ENCODE measurements around the gene USP37.
"Not testable (repeated sequence)": the region's sequence is repeated elsewhere in the genome, so short reads cannot be mapped to it uniquely, and the experiment has no call there.

Gene USP37

GRCh38 chr2:218569038-218569431 is 884 bp upstream of the USP37 start:
- peaks cover 40% of the 10 kb centered on the region for H3K4me1 Mint-ChIP-seq
- peak; percentile 37 to 46 for DNase-seq (ENCODE audit: low spot score in 2 of 2)
- H3K36me3 Mint-ChIP-seq: peaks cover 5% of the 10 kb centered on the region
- H3K9me3 Mint-ChIP-seq: no peaks in the 10 kb centered on the region
- H3K27me3 Mint-ChIP-seq: no peaks in the 10 kb centered on the region
- H3K4me3 Mint-ChIP-seq: peak overlapping the region; percentile 93
- peak overlapping the region; percentile 97 for H3K27ac Mint-ChIP-seq
- ATAC-seq (ENCODE audit: low read depth): peak; percentile 11

DNA sequence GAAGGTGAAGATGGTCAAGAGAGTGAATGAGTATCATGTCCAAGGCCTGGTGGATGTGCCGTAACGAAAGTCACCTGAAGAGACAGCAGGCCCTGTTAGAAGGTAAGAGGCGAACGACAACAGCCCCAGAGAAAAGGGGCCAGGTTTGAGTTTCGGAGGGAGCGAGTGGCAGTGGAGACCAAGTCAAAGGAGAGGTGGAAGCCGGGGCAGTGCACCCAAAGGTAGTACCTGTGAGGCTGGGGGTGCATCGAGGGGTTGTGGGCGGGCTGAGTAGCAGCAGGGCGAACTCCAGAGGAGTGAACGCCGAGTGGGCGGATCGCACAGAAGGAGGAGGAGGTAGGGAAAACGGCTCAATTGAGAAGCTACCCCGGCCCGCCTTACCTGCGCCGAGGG is 358 bp downstream of the USP37 start:
- DNase-seq (ENCODE audit: low spot score in 2 of 2) (no peak), ATAC-seq (ENCODE audit: low read depth) (peak; percentile 49)
- H3K36me3 Mint-ChIP-seq: peaks cover 6% of the 10 kb centered on the region
- peak overlapping the region; percentile 97 for H3K27ac Mint-ChIP-seq
- H3K9me3 Mint-ChIP-seq: no peaks in the 10 kb centered on the region
- H3K27me3 Mint-ChIP-seq: no peaks in the 10 kb centered on the region
- H3K4me3 Mint-ChIP-seq: peak overlapping the region; percentile 93
- H3K4me1 Mint-ChIP-seq: peaks cover 41% of the 10 kb centered on the region

- peaks cover 38% of the 10 kb centered on the region for H3K4me1 Mint-ChIP-seq
- no peaks in the 10 kb centered on the region for H3K9me3 Mint-ChIP-seq
- peak overlapping the region; percentile 97 for H3K27ac Mint-ChIP-seq
- H3K4me3 Mint-ChIP-seq: peak overlapping the region; percentile 93
- DNase-seq (ENCODE audit: low spot score in 2 of 2) (no peak), ATAC-seq (ENCODE audit: low read depth) (no peak)
- peaks cover 7% of the 10 kb centered on the region for H3K36me3 Mint-ChIP-seq
- H3K27me3 Mint-ChIP-seq: no peaks in the 10 kb centered on the region
Observed at GRCh38 chr2:218566296-218566695, 1.9 kb downstream of the USP37 start.

GRCh38 chr2:218564056-218564455 is 4.1 kb downstream of the USP37 start:
- peaks cover 21% of the 10 kb centered on the region for H3K4me1 Mint-ChIP-seq
- no peak for DNase-seq (ENCODE audit: low spot score in 2 of 2)
- no peak overlapping the region for H3K27ac Mint-ChIP-seq
- ATAC-seq (ENCODE audit: low read depth): no peak
- H3K9me3 Mint-ChIP-seq: no peaks in the 10 kb centered on the region
- H3K4me3 Mint-ChIP-seq: no peak overlapping the region
- H3K27me3 Mint-ChIP-seq: no peaks in the 10 kb centered on the region
- H3K36me3 Mint-ChIP-seq: peaks cover 10% of the 10 kb centered on the region

GRCh38 chr2:218558986-218559385 is 9.2 kb downstream of the USP37 start:
- no peak for ATAC-seq (ENCODE audit: low read depth)
- H3K9me3 Mint-ChIP-seq: no peaks in the 10 kb centered on the region
- no peak overlapping the region for H3K4me3 Mint-ChIP-seq
- peaks cover 6% of the 10 kb centered on the region for H3K4me1 Mint-ChIP-seq
- H3K27ac Mint-ChIP-seq: no peak overlapping the region
- peaks cover 14% of the 10 kb centered on the region for H3K36me3 Mint-ChIP-seq
- DNase-seq (ENCODE audit: low spot score in 2 of 2): no peak
- no peaks in the 10 kb centered on the region for H3K27me3 Mint-ChIP-seq

DNA sequence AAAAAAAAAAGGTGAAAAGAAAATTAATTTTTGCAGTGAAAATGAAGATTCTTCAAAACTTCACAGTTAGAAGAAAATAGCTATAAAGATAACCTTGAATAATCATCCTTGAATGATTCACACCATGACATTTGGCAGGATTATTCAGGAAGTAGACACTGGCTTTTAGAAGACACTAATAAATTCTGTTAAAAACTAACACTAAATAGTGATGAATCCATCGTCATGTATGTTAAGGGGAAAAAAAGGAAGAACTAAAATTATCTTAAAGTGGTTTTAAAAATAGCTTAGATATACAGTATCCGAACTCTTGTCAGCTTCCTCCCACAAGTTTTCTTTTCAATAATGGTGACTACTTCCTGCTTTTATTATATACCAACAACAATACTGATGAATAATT is 10.2 kb downstream of the USP37 start:
- no peak for ATAC-seq (ENCODE audit: low read depth)
- Mint-ChIP-seq H3K4me1 (peaks cover 5% of the 10 kb centered on the region), H3K36me3 (peaks cover 19% of the 10 kb centered on the region), H3K27me3 (no peaks in the 10 kb centered on the region), H3K4me3 (no peak overlapping the region), H3K27ac (peak overlapping the region; percentile 45), H3K9me3 (no peaks in the 10 kb centered on the region)
- DNase-seq (ENCODE audit: low spot score in 2 of 2): no peak

DNA sequence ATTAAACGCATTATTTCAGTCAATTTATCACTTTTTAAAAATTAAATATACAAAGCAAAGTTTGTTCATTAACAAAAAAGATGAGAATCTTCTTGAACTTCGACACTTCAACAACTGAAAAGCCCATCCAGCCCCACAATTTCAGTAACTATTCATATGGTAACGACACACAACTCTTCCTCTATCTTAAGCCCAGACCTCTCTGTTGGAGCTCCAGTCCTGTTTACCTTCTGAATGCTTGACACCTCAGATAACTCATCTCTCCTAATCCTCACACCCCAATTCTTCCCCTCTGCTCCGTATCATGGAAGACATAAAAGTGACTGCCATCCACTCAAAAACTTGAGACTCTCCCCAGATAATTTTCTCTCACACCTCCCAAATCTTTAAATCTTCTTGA is 12.6 kb downstream of the USP37 start:
- Mint-ChIP-seq H3K36me3 (peaks cover 24% of the 10 kb centered on the region), H3K27ac (peak overlapping the region; percentile 10), H3K9me3 (no peaks in the 10 kb centered on the region), H3K4me1 (peaks cover 5% of the 10 kb centered on the region), H3K4me3 (no peak overlapping the region), H3K27me3 (no peaks in the 10 kb centered on the region)
- ATAC-seq (ENCODE audit: low read depth): no peak
- DNase-seq (ENCODE audit: low spot score in 2 of 2): no peak

DNA sequence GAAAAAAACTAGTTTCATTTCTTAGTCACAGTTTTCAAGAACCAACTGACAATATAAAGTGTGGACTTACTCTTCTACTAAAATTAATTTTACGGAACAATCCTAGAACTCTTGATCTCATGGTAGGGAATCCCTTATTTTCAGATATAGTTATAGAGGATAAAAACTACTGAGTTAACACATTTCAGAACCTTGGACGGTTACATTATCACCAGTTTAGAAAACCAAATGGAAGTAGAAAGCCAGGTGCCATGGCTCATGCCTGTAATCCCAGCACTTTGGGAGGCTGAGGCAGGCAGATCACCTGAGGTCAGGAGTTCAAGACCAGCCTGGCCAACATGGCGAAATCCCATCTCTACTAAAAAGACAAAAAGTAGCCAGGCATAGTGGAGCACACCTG is 13.9 kb downstream of the USP37 start:
- not testable (repeated sequence) for DNase-seq (ENCODE audit: low spot score in 2 of 2); H3K4me1 Mint-ChIP-seq; H3K9me3 Mint-ChIP-seq; ATAC-seq (ENCODE audit: low read depth); H3K4me3 Mint-ChIP-seq; H3K27me3 Mint-ChIP-seq; H3K27ac Mint-ChIP-seq
- peaks cover 22% of the 10 kb centered on the region for H3K36me3 Mint-ChIP-seq

- ATAC-seq (ENCODE audit: low read depth): no peak
- H3K4me1 Mint-ChIP-seq: no peaks in the 10 kb centered on the region
- peaks cover 19% of the 10 kb centered on the region for H3K36me3 Mint-ChIP-seq
- no peaks in the 10 kb centered on the region for H3K27me3 Mint-ChIP-seq
- H3K27ac Mint-ChIP-seq: no peak overlapping the region
- no peaks in the 10 kb centered on the region for H3K9me3 Mint-ChIP-seq
- no peak for DNase-seq (ENCODE audit: low spot score in 2 of 2)
- no peak overlapping the region for H3K4me3 Mint-ChIP-seq
Observed at GRCh38 chr2:218547978-218548377, 20.2 kb downstream of the USP37 start.

- H3K9me3 Mint-ChIP-seq: no peaks in the 10 kb centered on the region
- DNase-seq (ENCODE audit: low spot score in 2 of 2): no peak
- no peaks in the 10 kb centered on the region for H3K27me3 Mint-ChIP-seq
- no peak overlapping the region for H3K27ac Mint-ChIP-seq
- no peaks in the 10 kb centered on the region for H3K4me1 Mint-ChIP-seq
- no peak for ATAC-seq (ENCODE audit: low read depth)
- no peak overlapping the region for H3K4me3 Mint-ChIP-seq
- peaks cover 17% of the 10 kb centered on the region for H3K36me3 Mint-ChIP-seq
Observed at GRCh38 chr2:218547511-218547910, 20.6 kb downstream of the USP37 start.

- Mint-ChIP-seq H3K27me3 (no peaks in the 10 kb centered on the region), H3K4me1 (no peaks in the 10 kb centered on the region), H3K27ac (no peak overlapping the region), H3K4me3 (no peak overlapping the region), H3K36me3 (peaks cover 25% of the 10 kb centered on the region), H3K9me3 (no peaks in the 10 kb centered on the region)
- no peak for DNase-seq (ENCODE audit: low spot score in 2 of 2)
- no peak for ATAC-seq (ENCODE audit: low read depth)
Observed at GRCh38 chr2:218546012-218546411, 22.1 kb downstream of the USP37 start.

GRCh38 chr2:218540015-218540414 is 28.1 kb downstream of the USP37 start:
- ATAC-seq (ENCODE audit: low read depth): no peak
- no peak for DNase-seq (ENCODE audit: low spot score in 2 of 2)
- Mint-ChIP-seq H3K27me3 (no peaks in the 10 kb centered on the region), H3K9me3 (no peaks in the 10 kb centered on the region), H3K4me1 (no peaks in the 10 kb centered on the region), H3K27ac (no peak overlapping the region), H3K4me3 (no peak overlapping the region), H3K36me3 (peaks cover 38% of the 10 kb centered on the region)

GRCh38 chr2:218536804-218537494 is 31.2 kb downstream of the USP37 start:
- no peaks in the 10 kb centered on the region for H3K9me3 Mint-ChIP-seq
- H3K4me1 Mint-ChIP-seq: no peaks in the 10 kb centered on the region
- no peak overlapping the region for H3K4me3 Mint-ChIP-seq
- peaks cover 37% of the 10 kb centered on the region for H3K36me3 Mint-ChIP-seq
- DNase-seq (ENCODE audit: low spot score in 2 of 2) (no peak), ATAC-seq (ENCODE audit: low read depth) (no peak)
- H3K27ac Mint-ChIP-seq: no peak overlapping the region
- no peaks in the 10 kb centered on the region for H3K27me3 Mint-ChIP-seq

- Mint-ChIP-seq H3K4me1 (no peaks in the 10 kb centered on the region), H3K27me3 (no peaks in the 10 kb centered on the region), H3K4me3 (no peak overlapping the region), H3K36me3 (peaks cover 40% of the 10 kb centered on the region), H3K27ac (no peak overlapping the region), H3K9me3 (no peaks in the 10 kb centered on the region)
- ATAC-seq (ENCODE audit: low read depth) (no peak), DNase-seq (ENCODE audit: low spot score in 2 of 2) (no peak)
Observed at GRCh38 chr2:218529990-218530389, 38.2 kb downstream of the USP37 start.

DNA sequence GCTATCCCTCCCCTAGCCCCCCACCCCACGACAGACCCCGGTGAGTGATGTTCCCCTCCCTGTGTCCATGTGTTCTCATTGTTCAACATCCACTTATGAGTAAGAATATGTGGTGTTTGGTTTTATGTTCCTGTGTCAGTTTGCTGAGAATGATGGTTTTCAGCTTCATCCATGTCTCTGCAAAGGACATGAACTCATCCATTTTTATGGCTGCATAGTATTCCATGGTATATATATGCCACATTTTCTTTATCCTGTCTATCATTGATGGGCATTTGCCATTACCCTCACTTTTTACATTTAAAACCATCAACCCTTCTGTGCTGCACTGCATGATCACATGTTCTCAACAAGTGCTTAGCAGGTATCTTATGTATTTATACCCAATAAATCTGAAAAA is 39.7 kb downstream of the USP37 start:
- not testable (repeated sequence) for H3K4me3 Mint-ChIP-seq; DNase-seq (ENCODE audit: low spot score in 2 of 2); ATAC-seq (ENCODE audit: low read depth); H3K4me1 Mint-ChIP-seq; H3K27ac Mint-ChIP-seq; H3K27me3 Mint-ChIP-seq; H3K9me3 Mint-ChIP-seq
- H3K36me3 Mint-ChIP-seq: peaks cover 47% of the 10 kb centered on the region
